Occipital lobe (tissue), 2 donors: ENCODE measurements around the gene LPO. TPM values are rescaled to one million over a fixed set of nuclear protein-coding genes. Genes with fewer than 3 reads are reported as not detected.
A peak's percentile ranks its signal among the peaks of the same experiment; 100 is the strongest.

ENCODE experiments used
- DNase-seq: peaks from one replicate; lab custom pipeline; 2025; lab: John Stamatoyannopoulos, UW
- total RNA-seq: library from RNA; depleted of rRNA; stranded (reverse); fragments of >200 nt; gene quantifications from one replicate; pipeline ENCODE4 v1.2.3, GENCODE V29; 2014

The LPO gene
- not detected for total RNA-seq

DNA sequence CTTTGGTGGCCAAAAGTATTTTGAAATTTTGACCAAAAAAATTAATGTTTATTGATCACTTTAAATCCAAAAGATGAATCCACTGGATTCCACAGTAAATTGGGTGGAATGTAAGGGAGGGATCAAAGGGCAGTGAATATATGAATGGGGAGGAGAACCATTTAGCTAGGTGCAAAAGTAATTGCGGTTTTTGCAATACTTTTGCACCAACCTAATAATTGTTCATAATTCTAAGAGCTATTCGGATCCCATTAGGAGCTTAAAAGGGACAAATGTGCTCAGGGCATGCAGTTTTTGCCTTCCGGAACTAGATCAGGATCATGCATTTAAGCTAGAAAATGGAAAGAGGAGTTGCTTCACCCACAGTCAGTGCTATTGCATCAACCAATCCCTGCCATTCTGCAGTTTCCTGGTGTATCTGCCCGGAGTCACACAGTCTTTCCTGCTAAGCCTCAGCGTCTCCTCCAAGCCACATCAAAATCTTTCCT is at the start of gene LPO:
TSS of gene LPO (plus strand) at position 438 of the 488 bp plus-strand sequence. CDS start 4,396 bp downstream, outside the sequence.
- no peak for DNase-seq

DNA sequence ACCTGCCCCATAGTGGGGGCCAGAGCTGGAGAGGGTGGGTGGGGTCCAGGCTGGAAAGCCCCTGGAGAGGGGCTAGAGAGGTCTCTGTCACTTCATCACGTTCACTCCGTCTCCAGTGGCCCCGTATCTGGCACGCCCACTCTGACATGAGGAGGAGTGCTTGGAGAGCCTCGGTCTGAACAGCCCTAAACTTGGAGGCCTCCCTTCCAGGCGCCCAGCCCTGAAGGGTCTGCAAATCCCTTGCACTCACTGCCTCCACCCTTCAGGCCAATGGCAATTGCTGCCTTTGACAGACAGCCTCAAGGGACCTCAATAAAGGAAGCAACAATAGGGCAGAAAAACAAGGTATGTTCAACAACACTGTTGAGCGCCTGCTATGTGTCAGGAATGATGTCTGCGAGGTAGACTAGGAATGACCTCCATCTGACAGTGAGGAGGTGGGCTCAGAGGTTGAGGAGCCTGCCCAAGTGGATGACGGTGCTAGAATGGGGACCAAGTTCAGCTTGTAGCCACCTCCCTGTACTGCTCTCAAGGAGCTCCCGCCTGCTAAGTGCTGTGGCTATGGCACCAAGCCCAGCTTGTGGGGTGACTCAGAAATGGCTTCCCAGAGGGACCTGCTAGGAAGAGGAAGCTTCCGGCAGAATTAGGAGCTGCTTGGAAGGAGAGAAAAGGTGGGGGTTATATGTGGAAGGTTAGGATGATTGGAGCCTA is 48.8 kb upstream of the LPO start:
- peak; percentile 17 for DNase-seq

DNA sequence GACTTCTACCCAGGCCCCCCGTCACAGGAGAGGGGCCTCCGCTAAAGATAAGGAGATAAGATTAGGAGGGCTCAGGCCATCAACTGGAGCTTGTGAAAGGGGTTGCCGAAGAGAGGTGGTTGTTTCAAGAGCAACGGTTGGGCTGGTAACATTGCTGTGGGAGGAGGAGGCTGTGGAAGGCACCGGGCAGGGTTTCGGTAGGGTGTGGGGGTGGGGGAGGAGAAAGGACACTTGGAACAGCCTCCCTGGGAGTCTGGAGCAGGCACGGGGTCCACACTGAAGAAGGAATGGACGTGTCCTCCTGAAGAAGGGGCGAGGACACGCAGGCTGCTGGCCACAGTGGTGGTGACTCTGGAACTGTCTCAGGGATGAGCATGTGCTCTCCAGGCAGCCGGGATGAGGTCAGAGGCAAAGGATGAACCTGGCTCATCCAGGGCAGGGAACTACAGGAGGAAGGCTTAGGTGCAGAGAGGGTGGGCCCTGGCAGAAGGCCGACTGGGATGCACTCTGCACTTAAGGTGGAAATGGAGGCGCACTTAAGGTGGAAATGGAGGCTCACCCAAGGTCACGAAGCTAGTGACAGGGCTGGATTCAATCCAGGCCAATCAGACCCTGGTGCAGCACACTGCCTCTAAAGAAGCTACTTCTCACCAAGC is 47.0 kb upstream of the LPO start:
- DNase-seq, result no peak

GRCh38 chr17:58192612-58193011 is 45.8 kb upstream of the LPO start, which contains the start of gene EPX:
Gene EPX, plus strand, starts transcription at chr17:58192726. Its CDS starts 121 bp downstream, at chr17:58192847.
- no peak for DNase-seq

DNA sequence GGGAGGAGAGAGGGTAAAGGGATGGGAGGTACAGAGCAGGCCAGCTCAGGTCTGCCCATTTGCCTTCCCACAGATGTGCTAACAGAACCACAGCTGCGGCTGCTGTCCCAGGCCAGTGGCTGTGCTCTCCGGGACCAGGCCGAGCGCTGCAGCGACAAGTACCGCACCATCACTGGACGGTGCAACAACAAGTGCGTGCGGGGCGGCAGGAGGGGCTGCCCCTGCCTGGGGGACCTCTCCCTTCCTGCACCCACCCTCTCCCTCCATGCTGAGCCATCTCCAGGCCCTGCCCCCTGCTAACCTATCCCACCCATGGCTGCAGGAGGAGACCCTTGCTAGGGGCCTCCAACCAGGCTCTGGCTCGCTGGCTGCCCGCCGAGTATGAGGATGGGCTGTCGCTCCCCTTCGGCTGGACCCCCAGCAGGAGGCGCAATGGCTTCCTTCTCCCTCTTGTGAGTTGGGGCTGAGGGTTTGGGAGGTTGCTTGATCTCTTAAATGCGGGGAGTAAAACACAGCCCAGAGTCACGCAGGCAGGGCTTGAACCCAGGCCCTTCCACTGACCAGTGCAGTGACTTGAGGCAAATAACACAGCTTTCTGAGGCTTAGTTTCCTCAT is 44.6 kb upstream of the LPO start:
- DNase-seq, result no peak

GRCh38 chr17:58195518-58196123 is 42.8 kb upstream of the LPO start:
- DNase-seq, result no peak

DNA sequence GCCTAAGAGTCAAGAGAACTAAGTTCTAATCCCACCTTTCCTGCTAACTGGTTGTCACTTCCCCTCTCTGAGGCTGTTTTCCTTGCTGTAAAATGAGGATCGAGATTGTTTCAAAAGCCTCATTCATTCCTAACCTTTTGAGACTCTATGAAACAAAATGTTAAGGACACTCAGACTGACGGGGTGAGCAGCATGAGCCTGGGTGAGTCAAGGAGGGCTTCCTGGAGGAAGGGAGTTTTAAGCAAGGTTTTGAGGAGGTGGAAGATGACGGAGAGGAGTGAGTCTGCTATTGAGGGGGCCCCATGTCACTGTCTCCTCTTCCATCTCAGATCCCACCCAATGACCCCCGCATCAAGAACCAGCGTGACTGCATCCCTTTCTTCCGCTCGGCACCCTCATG is 41.8 kb upstream of the LPO start:
- DNase-seq, result no peak

- no peak for DNase-seq
Measured at GRCh38 chr17:58200024-58200633, 38.3 kb upstream of the LPO start.

DNA sequence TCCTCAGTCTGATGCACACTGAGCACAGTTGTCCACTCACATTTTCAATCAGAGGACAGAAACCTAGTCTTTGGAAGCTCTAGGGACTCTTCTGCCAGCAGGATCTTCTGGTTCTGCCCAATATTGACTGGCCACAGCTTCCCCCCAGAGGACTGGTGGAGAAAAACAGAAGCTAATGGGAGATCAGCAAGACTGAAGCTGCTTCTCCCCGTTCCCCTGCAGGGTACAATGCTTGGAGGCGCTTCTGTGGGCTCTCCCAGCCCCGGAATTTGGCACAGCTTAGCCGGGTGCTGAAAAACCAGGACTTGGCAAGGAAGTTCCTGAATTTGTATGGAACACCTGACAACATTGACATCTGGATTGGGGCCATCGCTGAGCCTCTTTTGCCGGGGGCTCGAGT is 35.5 kb upstream of the LPO start:
- DNase-seq, result no peak

GRCh38 chr17:58204796-58205195 is 33.6 kb upstream of the LPO start:
- DNase-seq, result no peak

- DNase-seq, result no peak
Measured at GRCh38 chr17:58205936-58206335, 32.4 kb upstream of the LPO start.

- DNase-seq, result no peak
Measured at GRCh38 chr17:58207451-58207850, 30.9 kb upstream of the LPO start.

GRCh38 chr17:58208344-58208743 is 30.0 kb upstream of the LPO start:
- DNase-seq, result no peak

GRCh38 chr17:58210922-58211321 is 27.5 kb upstream of the LPO start:
- no peak for DNase-seq

GRCh38 chr17:58215685-58216084 is 22.7 kb upstream of the LPO start:
- DNase-seq, result no peak

- DNase-seq, result no peak
Measured at GRCh38 chr17:58217766-58218165, 20.6 kb upstream of the LPO start.

GRCh38 chr17:58219007-58219788 is 19.2 kb upstream of the LPO start, which contains the start of gene MKS1:
Gene MKS1, minus strand, starts transcription at chr17:58219255. Its CDS starts 25 bp downstream, at chr17:58219230.
- peak; percentile 91 for DNase-seq

- DNase-seq, result no peak
Measured at GRCh38 chr17:58219789-58220183, 18.6 kb upstream of the LPO start.

DNA sequence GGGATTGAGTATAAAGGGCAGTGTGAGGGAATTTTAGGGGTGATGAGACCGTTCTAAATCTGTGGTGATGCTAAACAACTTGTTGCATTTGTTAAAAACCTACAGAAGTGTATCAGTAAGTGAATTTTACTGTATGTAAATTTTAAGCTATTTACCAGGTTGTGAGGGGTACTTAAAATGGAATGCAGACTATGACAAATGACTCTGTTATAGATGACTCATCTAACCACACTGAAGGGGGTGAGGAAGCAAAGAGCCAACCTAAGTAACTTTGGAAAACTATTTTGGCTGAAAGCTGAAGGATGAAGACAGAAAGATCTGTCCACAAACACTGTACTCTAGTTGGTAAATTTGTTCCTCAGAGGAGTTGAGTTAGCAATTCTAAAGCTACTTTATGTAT is 14.1 kb upstream of the LPO start:
- DNase-seq, result no peak

DNA sequence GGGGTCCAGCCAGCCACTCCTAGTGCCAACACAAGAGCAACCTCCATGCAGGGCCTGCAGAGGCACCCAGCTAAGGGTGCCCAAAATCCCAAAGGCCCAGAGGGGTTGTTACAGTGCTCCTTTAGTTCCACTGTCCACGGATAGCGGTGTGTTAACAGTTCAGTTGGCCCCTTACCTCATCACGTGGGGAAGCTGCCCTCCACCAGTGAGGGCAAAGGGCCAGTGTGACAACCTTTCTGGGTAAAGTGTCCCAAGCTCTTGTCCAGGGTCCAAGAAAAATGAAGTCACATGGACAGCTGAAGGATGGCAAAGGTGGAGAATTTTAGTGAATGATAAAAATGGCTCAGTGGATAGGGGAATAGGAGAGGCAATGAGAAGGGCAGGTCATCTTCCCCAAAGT is 10.7 kb upstream of the LPO start:
- no peak for DNase-seq

GRCh38 chr17:58228679-58229078 is 9.7 kb upstream of the LPO start:
- DNase-seq, result no peak
